Measurements from ENCODE around the gene PRKG1. TPM values are rescaled to one million over a fixed set of nuclear protein-coding genes. Genes with fewer than 3 reads are reported as not detected.
A peak's percentile ranks its signal among the peaks of the same experiment; 100 is the strongest.
"Not testable (repeated sequence)": the region's sequence is repeated elsewhere in the genome, so short reads cannot be mapped to it uniquely, and the experiment has no call there.

The PRKG1 gene
- total RNA-seq, 1 experiment from 2014 or later, result 136 TPM

DNA sequence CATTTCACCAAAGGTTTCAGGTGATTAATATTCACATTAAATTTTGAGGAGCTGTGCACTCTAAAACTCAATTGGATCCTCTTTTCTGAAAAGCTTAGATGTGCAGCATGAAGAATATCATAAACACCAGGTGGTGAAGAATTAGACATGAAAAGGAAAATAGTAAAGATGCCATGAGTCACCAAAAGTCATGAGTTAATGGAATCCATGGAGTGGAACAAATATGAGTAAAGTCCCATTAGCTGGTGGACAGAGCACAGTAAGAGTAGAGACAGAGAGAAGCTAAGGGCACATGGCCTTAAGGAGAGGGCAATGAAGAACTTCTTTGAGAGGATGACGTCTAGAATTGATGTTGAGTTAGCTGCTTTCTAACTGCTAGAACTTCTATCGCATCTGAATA is 353.5 kb downstream of the PRKG1 start:
- DNase-seq (ENCODE audit: low spot score), result no peak
- in situ Hi-C loops (cut with HindIII; ENCODE audit: low sequenced_read_pairs), result no loop called here

DNA sequence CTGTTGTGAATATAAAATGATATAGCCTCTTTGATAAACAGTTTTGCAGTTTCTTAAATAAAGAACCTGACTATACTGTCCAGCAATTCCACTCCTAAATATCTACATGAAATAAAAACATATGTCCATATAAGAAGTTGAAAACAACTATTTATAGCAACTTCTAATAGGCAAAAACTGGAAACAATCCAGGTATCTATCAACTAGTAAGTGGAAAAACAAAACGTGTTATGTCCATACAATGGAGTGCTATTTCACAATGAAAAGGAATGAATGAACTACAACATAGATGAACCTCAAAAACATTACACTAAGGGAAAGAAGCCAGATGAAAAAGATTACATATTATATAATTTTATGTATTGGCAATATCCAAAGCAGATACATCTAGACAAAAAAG is 356.2 kb downstream of the PRKG1 start:
- no peak for DNase-seq (ENCODE audit: low spot score)
- in situ Hi-C loops (cut with HindIII; ENCODE audit: low sequenced_read_pairs), result no loop called here

DNA sequence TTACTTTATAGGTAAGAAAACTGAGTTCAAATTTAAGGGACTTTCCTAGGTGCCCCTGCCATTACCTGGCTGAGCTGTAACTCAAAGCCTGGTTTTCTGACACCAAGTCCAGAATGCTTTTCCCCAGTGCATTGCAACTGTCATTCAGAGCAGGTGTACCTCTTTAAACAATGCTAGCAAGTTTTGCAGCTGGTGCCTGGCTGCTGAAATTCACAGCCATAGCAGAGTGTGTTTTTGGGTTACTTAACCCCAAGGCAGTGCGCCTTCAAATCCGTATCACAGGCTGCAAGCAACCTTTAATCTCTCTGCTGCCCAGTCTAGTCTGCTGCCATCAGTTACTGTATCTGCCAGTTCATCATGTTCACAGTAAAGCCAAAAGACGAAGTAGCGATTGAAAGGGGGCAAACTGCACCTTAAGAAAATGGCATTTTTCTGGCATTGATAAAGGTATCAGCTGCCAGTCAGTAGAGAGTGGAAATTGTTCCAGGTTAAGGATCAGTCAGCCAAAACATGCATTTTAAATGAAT is 359.7 kb downstream of the PRKG1 start:
- peak; percentile 3 for DNase-seq (ENCODE audit: low spot score)

GRCh38 chr10:51436805-51437204 is 362.5 kb downstream of the PRKG1 start:
- in situ Hi-C loops (cut with HindIII; ENCODE audit: low sequenced_read_pairs), result no loop called here
- DNase-seq (ENCODE audit: low spot score), result no peak

More for the DNA sequence above, 359.7 kb downstream of the PRKG1 start:
- in situ Hi-C loops (cut with HindIII; ENCODE audit: low sequenced_read_pairs), result no loop called here

- DNase-seq (ENCODE audit: low spot score), result no peak
- in situ Hi-C loops (cut with HindIII; ENCODE audit: low sequenced_read_pairs), result no loop called here
These were observed 365.4 kb downstream of the PRKG1 start for GRCh38 chr10:51439645-51440044.

GRCh38 chr10:51445588-51445987 is 371.3 kb downstream of the PRKG1 start:
- in situ Hi-C loops (cut with HindIII; ENCODE audit: low sequenced_read_pairs), result no loop called here
- no peak for DNase-seq (ENCODE audit: low spot score)

DNA sequence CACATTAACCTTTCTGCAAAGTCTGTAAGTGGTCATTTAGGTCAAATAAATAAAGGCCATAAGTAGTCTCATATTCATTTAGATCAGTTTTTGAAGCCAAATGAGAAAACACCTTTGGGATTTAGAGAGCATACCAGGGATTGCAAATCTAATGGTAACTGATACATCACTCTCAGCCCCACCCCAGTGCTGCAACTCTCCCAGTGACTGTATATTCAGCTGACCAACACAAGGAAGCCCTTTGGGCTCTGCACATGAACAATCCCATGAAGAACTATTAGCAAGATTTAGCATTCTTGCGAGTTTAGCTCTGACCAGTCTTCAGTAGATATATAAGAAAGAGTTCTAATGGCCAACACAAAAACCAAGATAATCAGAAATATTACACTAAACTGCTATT is 372.8 kb downstream of the PRKG1 start:
- DNase-seq (ENCODE audit: low spot score), result no peak
- in situ Hi-C loops (cut with HindIII; ENCODE audit: low sequenced_read_pairs), result no loop called here

- in situ Hi-C loops (cut with HindIII; ENCODE audit: low sequenced_read_pairs), result not testable (repeated sequence)
These were observed 381.5 kb downstream of the PRKG1 start for GRCh38 chr10:51455762-51456161.

DNA sequence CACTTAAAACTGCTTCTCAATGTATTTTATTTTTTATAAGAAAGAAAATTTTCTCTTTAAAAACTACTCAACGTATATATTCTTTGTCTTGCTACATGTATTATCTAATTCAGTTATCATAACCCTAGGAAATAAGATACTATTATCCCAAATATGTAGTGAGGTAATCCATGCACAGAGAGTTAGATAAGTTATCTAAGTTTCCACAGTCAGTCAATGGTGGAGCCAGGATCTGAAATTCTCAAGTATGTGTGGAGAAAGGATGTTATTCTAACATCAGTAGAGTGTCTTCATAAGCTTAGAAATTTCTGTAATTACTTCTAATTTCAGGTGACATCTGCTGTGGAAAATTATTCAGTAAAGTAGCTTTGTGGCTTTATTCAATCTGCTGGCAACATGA is 385.2 kb downstream of the PRKG1 start:
- in situ Hi-C loops (cut with HindIII; ENCODE audit: low sequenced_read_pairs), result no loop called here
- DNase-seq (ENCODE audit: low spot score), result no peak

More at GRCh38 chr10:51455762-51456161, 381.5 kb downstream of the PRKG1 start:
- DNase-seq (ENCODE audit: low spot score), result not testable (repeated sequence)

DNA sequence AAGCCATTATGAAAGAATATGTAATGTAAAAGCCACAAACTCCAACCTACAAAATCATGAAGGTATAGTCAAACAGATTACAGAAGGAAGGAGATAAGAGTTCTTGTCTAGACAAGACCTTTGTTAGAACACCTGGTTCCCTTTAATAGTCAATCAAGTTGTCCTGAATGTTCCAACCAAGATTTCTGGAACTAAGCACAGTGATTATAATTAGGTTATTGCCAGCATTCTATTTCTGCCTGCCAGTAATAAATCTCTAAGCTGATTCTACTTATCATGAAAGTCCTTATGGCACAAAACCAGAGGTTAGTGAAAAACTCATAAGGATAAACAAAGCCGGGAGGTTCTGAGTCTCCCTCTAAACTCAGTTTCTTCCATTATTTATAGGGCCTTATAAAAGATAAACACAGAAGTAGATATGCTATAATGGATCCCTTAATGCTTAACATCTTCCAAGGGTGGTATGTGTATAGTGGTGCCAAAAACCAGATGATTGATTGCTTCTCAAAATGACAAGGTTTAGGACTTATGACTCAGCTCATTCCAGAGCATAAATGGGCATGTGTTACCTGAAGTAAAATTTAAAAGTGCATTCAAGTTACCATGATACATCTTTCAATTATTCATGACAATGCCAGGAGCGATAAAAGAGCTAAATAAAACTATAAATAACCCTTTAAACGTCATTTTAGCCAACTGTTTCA is 387.9 kb downstream of the PRKG1 start:
- in situ Hi-C loops (cut with HindIII; ENCODE audit: low sequenced_read_pairs), result no loop called here
- no peak for DNase-seq (ENCODE audit: low spot score)

- no peak for DNase-seq (ENCODE audit: low spot score)
- in situ Hi-C loops (cut with HindIII; ENCODE audit: low sequenced_read_pairs), result no loop called here
These were observed 394.1 kb downstream of the PRKG1 start for GRCh38 chr10:51468424-51468823.

DNA sequence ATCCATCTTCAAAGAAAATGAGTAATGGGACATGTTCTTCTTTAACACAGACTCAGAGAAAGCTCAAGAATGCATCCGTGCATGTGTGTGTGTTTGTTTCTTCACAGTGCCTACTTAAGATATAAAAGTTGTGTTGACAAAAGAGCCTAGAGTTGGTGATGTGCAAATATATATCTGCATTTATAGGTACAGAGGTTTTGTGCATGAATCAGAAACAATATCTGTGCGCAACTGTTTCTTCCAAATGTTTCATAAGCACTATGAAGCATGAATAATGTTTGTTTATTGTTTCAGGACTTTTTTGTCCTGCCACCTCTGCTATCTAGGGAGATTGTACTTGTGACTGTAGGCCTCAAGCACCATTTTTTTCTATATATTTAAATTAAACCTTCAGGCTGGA is 395.4 kb downstream of the PRKG1 start:
- no peak for DNase-seq (ENCODE audit: low spot score)
- in situ Hi-C loops (cut with HindIII; ENCODE audit: low sequenced_read_pairs), result no loop called here

DNA sequence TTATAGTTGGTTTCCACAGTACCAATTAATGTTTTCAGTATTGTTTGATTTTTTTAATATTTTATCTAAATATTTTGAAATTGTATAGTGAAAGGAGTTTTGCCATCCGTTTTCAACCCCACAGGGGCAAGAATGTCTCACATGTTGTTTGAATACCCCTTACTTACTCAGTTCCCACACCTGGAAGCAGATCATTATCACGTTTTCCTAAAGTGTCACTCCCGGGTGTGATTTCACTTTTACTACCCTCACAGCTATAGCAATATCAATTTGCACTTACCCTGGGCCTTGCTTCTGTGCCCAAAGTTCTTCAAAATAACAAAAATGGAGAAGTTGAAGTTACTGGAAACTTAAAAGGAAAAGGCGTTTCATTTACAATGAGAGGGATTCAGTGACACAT is 397.0 kb downstream of the PRKG1 start:
- in situ Hi-C loops (cut with HindIII; ENCODE audit: low sequenced_read_pairs), result no loop called here
- no peak for DNase-seq (ENCODE audit: low spot score)

- in situ Hi-C loops (cut with HindIII; ENCODE audit: low sequenced_read_pairs), result no loop called here
- no peak for DNase-seq (ENCODE audit: low spot score)
These were observed 397.9 kb downstream of the PRKG1 start for GRCh38 chr10:51472154-51472553.

DNA sequence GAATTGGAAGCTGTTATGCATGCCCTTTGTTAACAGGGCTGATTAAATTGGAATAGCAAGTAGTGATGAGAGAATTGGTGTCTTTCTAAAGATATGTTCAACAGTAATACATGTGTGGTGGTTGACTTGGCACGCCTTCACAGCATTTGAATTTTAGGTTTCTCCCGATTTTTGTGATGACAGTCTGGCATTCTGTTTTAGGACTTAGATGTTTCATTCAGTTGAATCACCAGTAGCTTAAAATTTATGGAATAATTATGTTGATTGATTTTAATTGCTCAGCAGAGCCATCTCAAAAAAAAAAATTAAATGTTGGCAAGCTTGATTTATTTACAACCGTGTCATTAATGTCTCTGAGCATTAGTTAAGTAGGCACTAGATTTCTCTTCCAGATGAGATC is 405.4 kb downstream of the PRKG1 start:
- DNase-seq (ENCODE audit: low spot score), result no peak

DNA sequence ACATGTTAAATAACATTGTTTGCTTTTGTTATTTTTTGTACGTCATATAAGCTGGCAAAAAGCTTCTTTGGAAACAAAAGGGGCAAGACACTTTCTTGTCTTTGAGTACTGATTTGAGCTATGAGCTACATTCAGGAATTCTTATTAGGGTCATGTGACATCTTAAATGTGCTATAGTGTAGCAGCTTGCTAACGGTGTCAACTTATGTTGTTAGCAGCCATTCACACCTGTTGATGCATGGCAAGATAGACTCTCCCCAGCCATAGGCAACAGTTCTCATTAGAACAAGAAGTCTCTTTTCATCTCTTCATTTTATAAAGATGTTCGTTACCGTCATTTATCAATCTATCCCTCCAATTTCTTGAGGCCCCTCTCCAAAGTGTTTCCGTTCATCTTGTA is 411.4 kb downstream of the PRKG1 start:
- no peak for DNase-seq (ENCODE audit: low spot score)
- in situ Hi-C loops (cut with HindIII; ENCODE audit: low sequenced_read_pairs), result no loop called here

More for the DNA sequence above, 405.4 kb downstream of the PRKG1 start:
- in situ Hi-C loops (cut with HindIII; ENCODE audit: low sequenced_read_pairs), result no loop called here

GRCh38 chr10:51487576-51487975 is 413.3 kb downstream of the PRKG1 start:
- in situ Hi-C loops (cut with HindIII; ENCODE audit: low sequenced_read_pairs), result no loop called here
- DNase-seq (ENCODE audit: low spot score), result no peak

- in situ Hi-C loops (cut with HindIII; ENCODE audit: low sequenced_read_pairs), result no loop called here
- no peak for DNase-seq (ENCODE audit: low spot score)
These were observed 414.6 kb downstream of the PRKG1 start for GRCh38 chr10:51488766-51489408.

GRCh38 chr10:51498424-51498823 is 424.1 kb downstream of the PRKG1 start:
- in situ Hi-C loops (cut with HindIII; ENCODE audit: low sequenced_read_pairs), result no loop called here
- DNase-seq (ENCODE audit: low spot score), result no peak

- in situ Hi-C loops (cut with HindIII; ENCODE audit: low sequenced_read_pairs), result no loop called here
- DNase-seq (ENCODE audit: low spot score), result no peak
These were observed 427.1 kb downstream of the PRKG1 start for GRCh38 chr10:51501396-51501795.

GRCh38 chr10:51502124-51502523 is 427.8 kb downstream of the PRKG1 start:
- in situ Hi-C loops (cut with HindIII; ENCODE audit: low sequenced_read_pairs), result no loop called here
- DNase-seq (ENCODE audit: low spot score), result no peak

Data from G401 (cell line).